ENCODE measurements around the gene ERFL.
"Not testable (repeated sequence)": the region's sequence is repeated elsewhere in the genome, so short reads cannot be mapped to it uniquely, and the experiment has no call there.

ERFL gene

GRCh38 chr19:41888926-41889325 is 39.3 kb downstream of the ERFL start:
- DNase-seq (ENCODE audit: low spot score in 2 of 2) (no peak), ATAC-seq (no peak)
- Mint-ChIP-seq H3K4me1 (peaks cover 79% of the 10 kb centered on the region), H3K4me3 (peak overlapping the region; percentile 90), H3K27ac (peak overlapping the region; percentile 96), H3K9me3 (no peaks in the 10 kb centered on the region), H3K36me3 (peaks cover 96% of the 10 kb centered on the region)

DNA sequence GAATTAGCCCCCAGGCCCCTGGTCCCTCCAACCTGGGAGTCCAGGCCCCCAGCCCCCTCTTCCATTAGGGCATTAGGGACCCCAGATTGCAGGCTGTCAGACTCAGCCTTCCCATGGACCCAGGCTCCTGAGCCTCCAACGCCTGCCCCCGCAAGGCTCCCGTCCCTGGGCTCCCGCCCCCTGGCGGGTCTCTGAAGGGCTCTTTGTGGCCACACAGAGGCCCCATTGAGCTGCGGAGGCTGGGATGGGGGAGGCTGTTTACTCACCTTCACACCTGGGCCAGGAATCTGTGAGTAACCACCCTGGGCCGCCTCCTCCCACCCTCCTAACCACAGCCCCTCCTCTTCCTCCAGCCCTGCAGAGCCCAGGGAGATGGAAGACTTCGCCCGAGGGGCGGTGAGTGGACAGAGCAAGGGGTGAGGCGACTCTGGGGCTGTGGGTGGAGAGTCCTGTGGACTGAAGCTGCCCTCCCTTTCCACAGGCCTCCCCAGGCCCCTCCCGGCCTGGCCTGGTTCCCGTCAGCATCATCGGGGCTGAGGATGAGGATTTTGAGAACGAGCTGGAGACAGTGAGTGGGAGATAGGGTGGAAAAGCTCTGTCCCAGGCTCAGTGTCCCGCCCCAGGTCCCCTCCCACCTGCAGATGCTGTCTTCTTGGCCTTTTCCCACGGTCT is 40.4 kb downstream of the ERFL start:
- Mint-ChIP-seq H3K4me1 (peaks cover 72% of the 10 kb centered on the region), H3K36me3 (peaks cover 95% of the 10 kb centered on the region), H3K9me3 (no peaks in the 10 kb centered on the region), H3K4me3 (peak overlapping the region; percentile 90), H3K27ac (peak overlapping the region; percentile 96)
- DNase-seq (ENCODE audit: low spot score in 2 of 2) (peak; percentile 66 to 89), ATAC-seq (peak; percentile 74)

GRCh38 chr19:41886761-41887710 is 41.2 kb downstream of the ERFL start:
- peak; percentile 62 for ATAC-seq
- peaks cover 72% of the 10 kb centered on the region for H3K4me1 Mint-ChIP-seq
- peak overlapping the region; percentile 96 for H3K27ac Mint-ChIP-seq
- peak; percentile 45 to 82 for DNase-seq (ENCODE audit: low spot score in 2 of 2)
- no peaks in the 10 kb centered on the region for H3K9me3 Mint-ChIP-seq
- peak overlapping the region; percentile 90 for H3K4me3 Mint-ChIP-seq
- H3K36me3 Mint-ChIP-seq, result peaks cover 95% of the 10 kb centered on the region

- peak; percentile 83 to 95 for DNase-seq (ENCODE audit: low spot score in 2 of 2)
- H3K27ac Mint-ChIP-seq, result peak overlapping the region; percentile 96
- ATAC-seq, result peak; percentile 85
- H3K36me3 Mint-ChIP-seq, result peaks cover 72% of the 10 kb centered on the region
- H3K4me1 Mint-ChIP-seq, result peaks cover 72% of the 10 kb centered on the region
- H3K9me3 Mint-ChIP-seq, result no peaks in the 10 kb centered on the region
- H3K4me3 Mint-ChIP-seq, result peak overlapping the region; percentile 90
Observed at GRCh38 chr19:41883821-41884733, 44.2 kb downstream of the ERFL start.

DNA sequence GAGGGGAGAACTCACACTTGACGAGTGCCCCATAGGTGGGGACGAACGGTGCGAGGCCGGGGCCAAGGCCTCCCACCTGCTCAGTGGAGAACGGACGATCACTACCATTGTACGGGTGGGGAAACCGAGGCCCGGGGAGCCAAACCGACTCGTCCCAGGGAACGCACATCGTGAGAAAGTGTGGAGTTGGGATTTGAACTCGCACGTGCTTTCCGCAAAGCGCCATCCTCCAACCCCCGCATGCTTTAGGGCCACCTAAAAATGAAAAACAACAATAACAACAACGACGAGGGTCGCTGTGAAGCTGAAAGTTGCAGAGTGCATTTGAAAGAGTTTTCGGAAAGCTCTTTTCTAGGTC is 44.8 kb downstream of the ERFL start:
- DNase-seq (ENCODE audit: low spot score in 2 of 2) (no peak), ATAC-seq (no peak)
- peaks cover 72% of the 10 kb centered on the region for H3K4me1 Mint-ChIP-seq
- peaks cover 66% of the 10 kb centered on the region for H3K36me3 Mint-ChIP-seq
- peak overlapping the region; percentile 96 for H3K27ac Mint-ChIP-seq
- H3K9me3 Mint-ChIP-seq, result no peaks in the 10 kb centered on the region
- peak overlapping the region; percentile 90 for H3K4me3 Mint-ChIP-seq

GRCh38 chr19:41882568-41883462 is 45.4 kb downstream of the ERFL start, which contains the start of gene ARHGEF1:
Gene ARHGEF1, plus strand, starts transcription at chr19:41883184. Its CDS starts 4,899 bp downstream, at chr19:41888083.
- H3K27ac Mint-ChIP-seq, result peak within 1 kb of the TSS; percentile 96
- DNase-seq (ENCODE audit: low spot score in 2 of 2) (peak; percentile 37 to 78), ATAC-seq (no peak)
- peaks cover 72% of the 10 kb centered on the region for H3K4me1 Mint-ChIP-seq
- peaks cover 60% of the 10 kb centered on the region for H3K36me3 Mint-ChIP-seq
- no peaks in the 10 kb centered on the region for H3K9me3 Mint-ChIP-seq
- H3K4me3 Mint-ChIP-seq, result peak within 1 kb of the TSS; percentile 90

- no peak for DNase-seq (ENCODE audit: low spot score in 2 of 2)
- no peak for ATAC-seq
- H3K27ac Mint-ChIP-seq, result peak overlapping the region; percentile 24
- no peak overlapping the region for H3K4me3 Mint-ChIP-seq
- H3K4me1 Mint-ChIP-seq, result peaks cover 72% of the 10 kb centered on the region
- no peaks in the 10 kb centered on the region for H3K9me3 Mint-ChIP-seq
- H3K36me3 Mint-ChIP-seq, result peaks cover 41% of the 10 kb centered on the region
Observed at GRCh38 chr19:41880329-41880708, 47.9 kb downstream of the ERFL start.

GRCh38 chr19:41879670-41880328 is 48.5 kb downstream of the ERFL start:
- H3K9me3 Mint-ChIP-seq, result no peaks in the 10 kb centered on the region
- H3K4me3 Mint-ChIP-seq, result no peak overlapping the region
- peaks cover 69% of the 10 kb centered on the region for H3K4me1 Mint-ChIP-seq
- ATAC-seq (no peak), DNase-seq (ENCODE audit: low spot score in 2 of 2) (no peak)
- H3K27ac Mint-ChIP-seq, result peak overlapping the region; percentile 24
- peaks cover 36% of the 10 kb centered on the region for H3K36me3 Mint-ChIP-seq

- Mint-ChIP-seq H3K4me1 (peaks cover 66% of the 10 kb centered on the region), H3K9me3 (no peaks in the 10 kb centered on the region), H3K4me3 (no peak overlapping the region), H3K36me3 (peaks cover 31% of the 10 kb centered on the region), H3K27ac (peak overlapping the region; percentile 86)
- DNase-seq (ENCODE audit: low spot score in 2 of 2), result no peak
- ATAC-seq, result no peak
Observed at GRCh38 chr19:41879080-41879479, 49.2 kb downstream of the ERFL start.

- DNase-seq (ENCODE audit: low spot score in 2 of 2), result no peak
- no peak for ATAC-seq
- H3K4me1 Mint-ChIP-seq, result peaks cover 71% of the 10 kb centered on the region
- peaks cover 32% of the 10 kb centered on the region for H3K36me3 Mint-ChIP-seq
- no peaks in the 10 kb centered on the region for H3K9me3 Mint-ChIP-seq
- peak overlapping the region; percentile 86 for H3K27ac Mint-ChIP-seq
- peak overlapping the region; percentile 33 for H3K4me3 Mint-ChIP-seq
Observed at GRCh38 chr19:41877916-41878905, 50.0 kb downstream of the ERFL start.

DNA sequence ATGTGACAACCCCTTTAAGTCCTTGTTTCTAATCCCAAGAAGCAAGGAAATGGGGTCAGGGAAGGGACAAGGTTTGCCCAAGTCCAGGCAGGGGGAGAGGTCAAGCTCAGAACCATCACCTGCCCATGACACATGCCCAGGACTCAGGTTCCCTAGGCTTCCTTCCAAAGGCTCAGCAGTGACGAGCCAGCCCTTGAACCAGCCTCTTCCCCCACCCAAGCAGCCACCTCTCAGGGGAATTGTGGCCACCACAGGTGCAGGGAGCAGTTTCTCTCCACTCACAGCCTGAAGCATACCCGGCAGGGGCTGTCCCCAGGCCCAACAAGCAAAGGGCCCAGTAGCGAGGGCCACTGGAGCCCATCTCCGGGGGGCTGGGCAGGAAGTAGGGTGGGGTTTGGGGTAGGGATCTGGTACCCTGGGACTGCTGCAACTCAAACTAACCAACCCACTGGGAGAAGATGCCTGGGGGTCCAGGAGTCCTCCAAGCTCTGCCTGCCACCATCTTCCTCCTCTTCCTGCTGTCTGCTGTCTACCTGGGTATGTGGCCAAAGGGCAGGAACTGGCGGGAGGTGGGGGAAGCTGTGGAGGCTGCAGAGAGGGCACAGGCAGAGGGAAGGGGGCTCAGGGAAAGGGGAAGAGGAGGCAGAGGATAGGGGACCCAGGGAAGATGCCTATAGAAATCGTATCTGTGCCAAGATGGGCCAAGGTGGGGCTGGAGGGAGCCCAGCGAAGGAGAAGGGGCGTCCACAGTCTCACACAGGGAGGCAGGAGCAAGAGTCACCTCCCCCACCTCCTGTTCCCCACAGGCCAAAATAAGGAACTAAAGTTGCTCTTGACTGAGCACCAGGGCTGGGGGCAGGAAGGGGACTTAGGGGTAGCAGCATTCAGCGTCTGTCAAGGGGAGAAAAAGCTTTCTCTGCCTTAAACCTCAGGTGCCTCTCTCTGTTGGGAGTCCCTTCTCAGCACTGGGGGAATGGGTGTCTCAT is 51.1 kb downstream of the ERFL start, which contains the start of gene CD79A:
Gene CD79A, plus strand, starts transcription at position 433 of the 986 bp plus-strand sequence. Its CDS starts 26 bp downstream, at position 459.
- H3K9me3 Mint-ChIP-seq, result no peaks in the 10 kb centered on the region
- H3K4me1 Mint-ChIP-seq, result peaks cover 75% of the 10 kb centered on the region
- no peak for ATAC-seq
- no peak for DNase-seq (ENCODE audit: low spot score in 2 of 2)
- H3K4me3 Mint-ChIP-seq, result peak within 1 kb of the TSS; percentile 46
- H3K36me3 Mint-ChIP-seq, result peaks cover 35% of the 10 kb centered on the region
- peak within 1 kb of the TSS; percentile 86 for H3K27ac Mint-ChIP-seq

GRCh38 chr19:41875973-41876372 is 52.3 kb downstream of the ERFL start:
- Mint-ChIP-seq H3K4me3 (peak overlapping the region; percentile 46), H3K36me3 (peaks cover 45% of the 10 kb centered on the region), H3K4me1 (peaks cover 80% of the 10 kb centered on the region), H3K27ac (peak overlapping the region; percentile 86)
- ATAC-seq; H3K9me3 Mint-ChIP-seq; DNase-seq (ENCODE audit: low spot score in 2 of 2): not testable (repeated sequence)
